H9 (cell line): ENCODE measurements around the gene TMCC1. TPM values are rescaled to one million over a fixed set of nuclear protein-coding genes. Genes with fewer than 3 reads are reported as not detected.

Experiments
- DNase-seq: peaks from one replicate; pipeline ENCODE4 v3.0.0-alpha.2; 2017
- H2AFZ ChIP-seq: one replicate; pipeline ENCODE4 v1.6.1; 2013; ENCODE audit warnings: mild to moderate bottlenecking, low read length, control low read depth, moderate library complexity
- H2AK5ac ChIP-seq: 2 replicates; pipeline ENCODE4 v1.6.1; 2013; ENCODE audit warnings: low read length, control low read depth, mixed read lengths; ENCODE audit not compliant: insufficient read length
- H2BK120ac ChIP-seq: one replicate; pipeline ENCODE4 v1.6.1; 2013; ENCODE audit warnings: low read depth, mild to moderate bottlenecking, low read length, control low read depth, inconsistent platforms; ENCODE audit not compliant: poor library complexity, severe bottlenecking
- H2BK12ac ChIP-seq: 2 replicates; pipeline ENCODE4 v1.6.1; 2013; ENCODE audit warnings: low read length, control low read depth, mixed read lengths, low read depth; ENCODE audit not compliant: insufficient read length
- H2BK15ac ChIP-seq: 2 replicates; pipeline ENCODE4 v1.6.1; 2013; ENCODE audit warnings: low read depth, low read length, control low read depth
- H2BK20ac ChIP-seq: one replicate; pipeline ENCODE4 v1.6.1; 2013; ENCODE audit warnings: low read depth, mild to moderate bottlenecking, low read length, control low read depth, inconsistent platforms; ENCODE audit not compliant: poor library complexity, severe bottlenecking
- H2BK5ac ChIP-seq: 2 replicates; pipeline ENCODE4 v1.6.1; 2013; ENCODE audit warnings: low read length, control low read depth, mixed read lengths; ENCODE audit not compliant: insufficient read length
- H3K14ac ChIP-seq: 2 replicates; pipeline ENCODE4 v1.6.1; 2013; ENCODE audit warnings: low read length, control low read depth; ENCODE audit not compliant: insufficient read depth
- H3K18ac ChIP-seq: 2 replicates; pipeline ENCODE4 v1.6.1; 2013; ENCODE audit warnings: low read depth, mild to moderate bottlenecking, mixed read lengths, low read length, control low read depth; ENCODE audit not compliant: insufficient read length
- H3K23ac ChIP-seq: 2 replicates; pipeline ENCODE4 v1.6.1; 2013; ENCODE audit warnings: low read length, control low read depth, mixed read lengths, low read depth; ENCODE audit not compliant: insufficient read length
- H3K23me2 ChIP-seq: 2 replicates; pipeline ENCODE4 v1.6.1; 2013; ENCODE audit warnings: low read depth, mild to moderate bottlenecking, mixed read lengths, low read length, control low read depth; ENCODE audit not compliant: insufficient read length, poor library complexity, severe bottlenecking
- H3K27ac ChIP-seq: 2 replicates; pipeline ENCODE4 v1.5.1; 2013; ENCODE audit warnings: low read length, control low read depth, mixed read lengths, low read depth; ENCODE audit not compliant: insufficient read length
- H3K27me3 ChIP-seq: 2 replicates; pipeline ENCODE4 v1.6.1; 2013; ENCODE audit warnings: low read length, control low read depth, inconsistent platforms; ENCODE audit not compliant: insufficient read depth
- H3K4ac ChIP-seq: 2 replicates; pipeline ENCODE4 v1.6.1; 2013; ENCODE audit warnings: low read depth, mild to moderate bottlenecking, control low read depth, inconsistent platforms, low read length, moderate library complexity
- H3K4me1 ChIP-seq: 2 replicates; pipeline ENCODE4 v1.6.1; 2013; ENCODE audit warnings: low read length, control low read depth, inconsistent platforms; ENCODE audit not compliant: insufficient read depth
- H3K4me2 ChIP-seq: 2 replicates; pipeline ENCODE4 v1.6.1; 2013; ENCODE audit warnings: low read length, control low read depth, mixed read lengths; ENCODE audit not compliant: insufficient read length, insufficient read depth
- H3K56ac ChIP-seq: 2 replicates; pipeline ENCODE4 v1.6.1; 2013; ENCODE audit warnings: low read depth, mild to moderate bottlenecking, mixed read lengths, low read length, control low read depth; ENCODE audit not compliant: insufficient read length
- H3K79me1 ChIP-seq: 2 replicates; pipeline ENCODE4 v1.6.1; 2013; ENCODE audit warnings: low read depth, mild to moderate bottlenecking, moderate library complexity, low read length, control low read depth, inconsistent platforms; ENCODE audit not compliant: insufficient read depth, poor library complexity, severe bottlenecking
- H3K79me2 ChIP-seq: 2 replicates; pipeline ENCODE4 v1.6.1; 2013; ENCODE audit warnings: low read length, control low read depth, inconsistent platforms; ENCODE audit not compliant: insufficient read depth
- H3K9ac ChIP-seq: 2 replicates; pipeline ENCODE4 v1.6.1; 2013; ENCODE audit warnings: low read length, control low read depth, mixed read lengths; ENCODE audit not compliant: insufficient read length; ENCODE audit errors: extremely low read depth
- H3K9me3 ChIP-seq: one replicate; pipeline ENCODE4 v1.6.1; 2013; ENCODE audit warnings: low read depth, low read length, inconsistent platforms; ENCODE audit not compliant: control insufficient read depth
- H3T11ph ChIP-seq: one replicate; pipeline ENCODE4 v1.6.1; 2013; ENCODE audit warnings: mild to moderate bottlenecking, low read length, control low read depth, inconsistent platforms
- H4K20me1 ChIP-seq: one replicate; pipeline ENCODE4 v1.6.1; 2013; ENCODE audit not compliant: control insufficient read depth, insufficient read length, insufficient read depth
- H4K5ac ChIP-seq: 2 replicates; pipeline ENCODE4 v1.6.1; 2013; ENCODE audit warnings: low read depth, mild to moderate bottlenecking, mixed read lengths, low read length, control low read depth; ENCODE audit not compliant: insufficient read length
- H4K8ac ChIP-seq: replicated peaks from 2 replicates; pipeline ENCODE4 v1.6.1; 2013; ENCODE audit warnings: low read length, control low read depth, mixed read lengths, low read depth; ENCODE audit not compliant: insufficient read length
- H4K91ac ChIP-seq: 2 replicates; pipeline ENCODE4 v1.6.1; 2013; ENCODE audit warnings: low read depth, mild to moderate bottlenecking, moderate library complexity, mixed read lengths, low read length, control low read depth; ENCODE audit not compliant: insufficient read length
- H3K27ac Mint-ChIP-seq, 3 experiments: 2 replicates in 2 of 3; 3 replicates in 1 of 3; pipeline ENCODE4 v1.8.0; 2020 to 2021; ENCODE audit warnings: mixed read lengths in 3 of 3, mild to moderate bottlenecking in 1 of 3, moderate library complexity in 1 of 3
- H3K27me3 Mint-ChIP-seq: 2 replicates; pipeline ENCODE4 v1.8.0; 2021; ENCODE audit warnings: low read depth, mild to moderate bottlenecking, moderate library complexity, mixed read lengths
- H3K36me3 Mint-ChIP-seq, 3 experiments: 2 replicates in 2 of 3; 3 replicates in 1 of 3; pipeline ENCODE4 v1.8.0; 2020 to 2021; ENCODE audit warnings: low read depth in 3 of 3, mixed read lengths in 3 of 3; ENCODE audit not compliant: insufficient read depth in 1 of 3
- H3K4me1 Mint-ChIP-seq, 2 experiments: 2 replicates each; pipeline ENCODE4 v1.8.0; 2020; ENCODE audit warnings: mixed read lengths in 2 of 2
- H3K4me3 Mint-ChIP-seq, 2 experiments: 2 replicates in 1 of 2; 3 replicates in 1 of 2; pipeline ENCODE4 v1.8.0; 2020 to 2021; ENCODE audit warnings: mild to moderate bottlenecking in 2 of 2, mixed read lengths in 2 of 2, moderate library complexity in 1 of 2
- H3K9me3 Mint-ChIP-seq, 2 experiments: 2 replicates in 1 of 2; 3 replicates in 1 of 2; pipeline ENCODE4 v1.8.0; 2020; ENCODE audit warnings: mild to moderate bottlenecking in 2 of 2, mixed read lengths in 2 of 2, moderate library complexity in 1 of 2
- WGBS: extraction: QIAGEN DNeasy Blood & Tissue Kit; methylation state at CpG from one replicate; pipeline ENCODE4 v1.1.7; 2013; ENCODE audit warnings: missing lambda C conversion rate, low lambda C conversion rate, mixed read lengths; ENCODE audit not compliant: insufficient read length; ENCODE audit errors: extremely low coverage; 5-methylcytosine and 5-hydroxymethylcytosine counted together
- total RNA-seq: library from RNA; stranded (reverse); gene quantifications from 2 replicates; pipeline ENCODE4 v1.2.1, GENCODE V29; 2021
- TF ChIP-seq, protein P1 (sequence below): fragments of 200-600 bp; sonication (generic); conservative IDR thresholded peaks from 3 replicates; pipeline ENCODE4 v1.8.0; 2021; ENCODE audit warnings: antibody characterized with exemption, mild to moderate bottlenecking

Gene TMCC1
- total RNA-seq, 1 experiment from 2014 or later: 24.4 TPM

DNA sequence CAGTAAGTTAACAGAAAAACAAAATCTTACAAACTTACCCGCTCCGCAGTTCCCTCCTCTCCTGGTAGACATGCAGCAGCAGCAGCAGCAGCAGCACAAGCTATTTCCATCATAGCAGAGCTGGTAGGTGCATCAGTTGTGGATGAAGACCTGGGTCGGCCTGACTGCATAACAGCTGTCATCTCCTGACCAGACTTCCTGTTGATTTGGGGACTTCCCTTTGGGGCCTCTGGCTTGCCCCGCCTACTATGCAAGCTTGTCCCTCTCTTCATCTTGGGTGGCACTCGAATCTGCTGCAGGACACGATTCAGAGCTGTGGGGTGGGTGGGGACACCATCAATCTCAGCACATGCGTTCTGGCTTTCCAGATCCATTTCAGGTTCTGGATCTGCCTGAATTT is 65.7 kb downstream of the TMCC1 start:
- no peak overlapping the region for H2BK15ac ChIP-seq
- peaks cover 2% of the 10 kb centered on the region; the same call in 1 of the 2 replicates for H3K4me1 ChIP-seq
- H4K5ac ChIP-seq: no peak overlapping the region
- no peak overlapping the region for H3K9ac ChIP-seq
- H3K27ac ChIP-seq: no peak overlapping the region
- no CpG with 5 or more reads among the region's 7 CpGs for WGBS
- H3T11ph ChIP-seq: no peak overlapping the region
- no peak overlapping the region for H3K4me2 ChIP-seq
- H2BK5ac ChIP-seq: no peak overlapping the region
- no peaks in the 10 kb centered on the region for H3K27me3 ChIP-seq
- Mint-ChIP-seq H3K36me3 (peaks cover 0 to 10% (median 2%) of the 10 kb centered on the region in 3 experiments; a peak in 3 of 7 replicates), H3K27ac (no peak overlapping the region; a peak in 1 of 7 replicates), H3K4me1 (peaks cover 4 to 6% of the 10 kb centered on the region in 2 experiments; a peak in 3 of 4 replicates), H3K4me3 (no peak overlapping the region), H3K27me3 (no peaks in the 10 kb centered on the region), H3K9me3 (no peaks in the 10 kb centered on the region)
- TF ChIP-seq, protein P1, sequence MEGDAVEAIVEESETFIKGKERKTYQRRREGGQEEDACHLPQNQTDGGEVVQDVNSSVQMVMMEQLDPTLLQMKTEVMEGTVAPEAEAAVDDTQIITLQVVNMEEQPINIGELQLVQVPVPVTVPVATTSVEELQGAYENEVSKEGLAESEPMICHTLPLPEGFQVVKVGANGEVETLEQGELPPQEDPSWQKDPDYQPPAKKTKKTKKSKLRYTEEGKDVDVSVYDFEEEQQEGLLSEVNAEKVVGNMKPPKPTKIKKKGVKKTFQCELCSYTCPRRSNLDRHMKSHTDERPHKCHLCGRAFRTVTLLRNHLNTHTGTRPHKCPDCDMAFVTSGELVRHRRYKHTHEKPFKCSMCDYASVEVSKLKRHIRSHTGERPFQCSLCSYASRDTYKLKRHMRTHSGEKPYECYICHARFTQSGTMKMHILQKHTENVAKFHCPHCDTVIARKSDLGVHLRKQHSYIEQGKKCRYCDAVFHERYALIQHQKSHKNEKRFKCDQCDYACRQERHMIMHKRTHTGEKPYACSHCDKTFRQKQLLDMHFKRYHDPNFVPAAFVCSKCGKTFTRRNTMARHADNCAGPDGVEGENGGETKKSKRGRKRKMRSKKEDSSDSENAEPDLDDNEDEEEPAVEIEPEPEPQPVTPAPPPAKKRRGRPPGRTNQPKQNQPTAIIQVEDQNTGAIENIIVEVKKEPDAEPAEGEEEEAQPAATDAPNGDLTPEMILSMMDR: no peak
- H3K56ac ChIP-seq: no peak overlapping the region
- DNase-seq: no peak
- H2AFZ ChIP-seq: no peak overlapping the region
- no peaks in the 10 kb centered on the region for H3K9me3 ChIP-seq
- H3K79me1 ChIP-seq: peaks cover 4% of the 10 kb centered on the region
- H3K4ac ChIP-seq: no peak overlapping the region
- H4K8ac ChIP-seq: no peak overlapping the region
- no peak overlapping the region for H2BK20ac ChIP-seq
- no peaks in the 10 kb centered on the region for H3K23me2 ChIP-seq
- H2BK12ac ChIP-seq: no peak overlapping the region
- no peaks in the 10 kb centered on the region for H3K79me2 ChIP-seq
- no peak overlapping the region; the same call in 1 of the 2 replicates for H3K14ac ChIP-seq
- no peaks in the 10 kb centered on the region for H4K20me1 ChIP-seq
- no peak overlapping the region for H3K18ac ChIP-seq
- H2BK120ac ChIP-seq: no peak overlapping the region
- H3K23ac ChIP-seq: no peak overlapping the region
- H4K91ac ChIP-seq: no peak overlapping the region
- no peak overlapping the region for H2AK5ac ChIP-seq
